PC-3 (cell line): ENCODE results near the gene CD226.
"Not testable (repeated sequence)": the region's sequence is repeated elsewhere in the genome, so short reads cannot be mapped to it uniquely, and the experiment has no call there.

ENCODE experiments used
- CTCF ChIP-seq: fragments of 300-600 bp; sonication (generic); conservative IDR thresholded peaks from 2 replicates; pipeline ENCODE4 v1.5.1; 2017; ENCODE audit warnings: antibody characterized with exemption, low read depth, mild to moderate bottlenecking, low read length
- EZH2 ChIP-seq: fragments of 300-600 bp; sonication (generic); IDR thresholded peaks from one replicate; pipeline ENCODE4 v1.6.1; 2017; ENCODE audit warnings: antibody characterized with exemption, mild to moderate bottlenecking, low read length; ENCODE audit not compliant: unreplicated experiment

DNA sequence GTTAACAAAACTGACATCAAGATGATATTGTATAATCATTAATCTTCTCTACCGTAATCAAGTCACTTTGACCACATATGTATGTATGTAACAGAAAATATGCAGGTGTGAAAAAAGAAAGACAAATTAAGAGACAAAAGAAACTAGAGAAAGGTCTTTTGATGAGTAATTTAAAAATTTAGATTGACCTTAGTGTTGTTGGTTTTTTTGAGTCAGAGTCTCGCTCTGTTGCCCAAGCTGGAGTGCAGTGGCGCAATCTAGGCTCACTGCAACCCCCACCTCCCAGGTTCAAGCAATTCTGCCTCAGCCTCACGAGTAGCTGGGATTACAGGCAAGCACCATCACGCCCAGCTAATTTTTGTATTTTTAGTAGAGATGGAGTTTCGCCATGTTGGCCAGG is 82.9 kb downstream of the CD226 start:
- TF ChIP-seq CTCF, EZH2: not testable (repeated sequence)
